Gastroesophageal sphincter (tissue), 4 donors: ENCODE data around the gene HCRTR1. TPM values are rescaled to one million over a fixed set of nuclear protein-coding genes. Genes with fewer than 3 reads are reported as not detected.

Experiments used
- ATAC-seq: fragments of 150-250 bp; one replicate; pipeline ENCODE4 v1.9.1; 2016; ENCODE audit warnings: mild to moderate bottlenecking, moderate library complexity
- H3K27ac ChIP-seq, 4 donors: fragments of 200-600 bp; sonication (generic) in 3 of 4; 1 replicate in 3 of 4; 2 replicates in 1 of 4; pipeline ENCODE4 v1.5.1; 2016 to 2019
- H3K27me3 ChIP-seq: fragments of 200-600 bp; sonication (generic); one replicate; pipeline ENCODE4 v1.5.1; 2019
- H3K36me3 ChIP-seq, 2 donors: fragments of 200-600 bp; sonication (generic); one replicate each; pipeline ENCODE4 v1.5.1; 2019; ENCODE audit warnings: control low read depth in 1 of 2
- H3K4me1 ChIP-seq, 3 donors: fragments of 200-600 bp; sonication (generic); 1 replicate in 2 of 3; 2 replicates in 1 of 3; pipeline ENCODE4 v1.5.1; 2016 to 2019; ENCODE audit warnings: control low read depth in 2 of 3
- H3K4me3 ChIP-seq, 2 donors: fragments of 200-600 bp; sonication (generic); one replicate each; pipeline ENCODE4 v1.5.1; 2019; ENCODE audit warnings: mild to moderate bottlenecking in 1 of 2, moderate library complexity in 1 of 2
- H3K9me3 ChIP-seq, 3 donors: fragments of 200-600 bp; sonication (generic); one replicate each; pipeline ENCODE4 v1.5.1; 2017 to 2019; ENCODE audit warnings: control low read depth in 2 of 3
- CTCF ChIP-seq, 4 experiments: fragments of 200-600 bp in 2 of 4; fragments of 450-650 bp in 2 of 4; sonication (generic) in 1 of 4; IDR thresholded peaks; one replicate each; pipeline ENCODE4 v1.5.1; 2017 to 2019; ENCODE audit warnings: antibody characterized with exemption in 4 of 4, mild to moderate bottlenecking in 2 of 4, moderate library complexity in 2 of 4
- EP300 ChIP-seq: sonication (generic); formaldehyde crosslinking; IDR thresholded peaks from one replicate; pipeline ENCODE4 v1.6.1; 2017; ENCODE audit warnings: antibody characterized with exemption, mild to moderate bottlenecking
- POLR2A ChIP-seq, 2 donors: fragments of 450-650 bp; IDR thresholded peaks; one replicate each; pipeline ENCODE4 v1.6.1; 2017; ENCODE audit warnings: antibody characterized with exemption in 2 of 2, mild to moderate bottlenecking in 2 of 2, moderate library complexity in 1 of 2
- POLR2AphosphoS5 ChIP-seq: sonication (generic); formaldehyde crosslinking; IDR thresholded peaks from one replicate; pipeline ENCODE4 v1.6.1; 2017; ENCODE audit warnings: antibody characterized with exemption
- WGBS, 2 donors: methylation state at CpG; one replicate each; pipeline ENCODE4 v1.1.5; 2018; ENCODE audit warnings: low coverage in 1 of 2; 5-methylcytosine and 5-hydroxymethylcytosine counted together
- total RNA-seq, 4 donors: library from RNA; depleted of rRNA; stranded (reverse); fragments of >200 nt; gene quantifications; one replicate each; pipeline ENCODE4 v1.1.0, GENCODE V29; 2016

Gene HCRTR1
- total RNA-seq, 4 donors from 2014 or later = 0.23 to 0.82 (median 0.67) TPM; not detected in 1

DNA sequence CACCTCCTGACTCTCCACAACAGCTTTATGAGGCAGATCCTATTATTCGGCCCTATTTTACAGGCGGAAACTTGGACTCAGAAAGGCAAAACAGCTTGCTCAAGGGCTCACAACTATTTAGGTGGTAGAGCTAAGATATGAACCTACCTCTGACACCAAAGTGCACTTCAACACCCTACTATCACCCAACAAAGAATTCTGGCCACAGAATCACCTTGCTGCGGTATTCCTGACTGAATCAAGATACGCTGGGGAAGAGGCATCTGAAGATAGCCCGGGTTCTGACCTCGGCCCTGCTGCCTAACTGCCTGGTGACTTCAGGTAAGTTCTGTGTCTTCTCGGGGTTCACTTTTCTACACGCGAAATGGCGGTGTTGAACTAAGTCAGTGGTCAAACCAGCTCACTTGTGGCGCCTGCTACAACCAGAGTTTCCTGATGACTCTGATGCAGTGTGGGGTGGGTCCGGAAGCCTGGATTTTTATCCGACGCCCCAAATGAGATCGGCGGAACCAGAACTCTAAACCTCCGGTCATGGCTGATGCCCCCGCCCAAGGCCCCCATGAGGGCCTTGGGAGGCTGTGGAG is 26.6 kb downstream of the HCRTR1 start:
- no peak for ATAC-seq
- 0 to 19% methylated on average over 6 to 8 of the region's 18 CpGs for WGBS, 2 donors

GRCh38 chr1:31644560-31645273 is 27.2 kb downstream of the HCRTR1 start, which contains the start of gene PEF1:
TSS of gene PEF1 (minus strand) at chr1:31644876. CDS start at chr1:31644864, 12 bp downstream.
- Histone ChIP-seq H3K4me3 (peak within 1 kb of the TSS; percentile 88 to 96), H3K9me3 (no peaks in the 10 kb centered on the region), H3K4me1 (peaks cover 6 to 54% (median 11%) of the 10 kb centered on the region in 3 donors), H3K27ac (peak within 1 kb of the TSS; percentile 92 to 99 (median 94)), H3K36me3 (no peaks in the 10 kb centered on the region), H3K27me3 (no peaks in the 10 kb centered on the region)
- TF ChIP-seq CTCF (IDR thresholded peaks at IDR 0.05) (peak in 1 of 4 experiments; percentile 9), EP300 (no peak), POLR2AphosphoS5 (peak; percentile 83), POLR2A (IDR thresholded peaks at IDR 0.05) (peak; percentile 61 to 68)
- 0 to 4% methylated on average over 9 to 26 of the region's 56 CpGs for WGBS, 2 donors
- peak; percentile 97 for ATAC-seq

More for the DNA sequence above, 26.6 kb downstream of the HCRTR1 start:
- TF ChIP-seq POLR2A (IDR thresholded peaks at IDR 0.05) (no peak), EP300 (no peak), POLR2AphosphoS5 (no peak), CTCF (IDR thresholded peaks at IDR 0.05) (no peak)
- Histone ChIP-seq H3K27ac (peak overlapping the region; percentile 92 to 99 (median 94)), H3K9me3 (no peaks in the 10 kb centered on the region), H3K4me1 (peaks cover 6 to 61% (median 11%) of the 10 kb centered on the region in 3 donors), H3K27me3 (no peaks in the 10 kb centered on the region), H3K36me3 (peaks cover 0 to 6% of the 10 kb centered on the region in 2 donors), H3K4me3 (peak overlapping the region; percentile 88 to 96)

- peaks cover 6 to 49% (median 11%) of the 10 kb centered on the region in 3 donors for H3K4me1 ChIP-seq
Observed at GRCh38 chr1:31645274-31645568, 27.7 kb downstream of the HCRTR1 start.

DNA sequence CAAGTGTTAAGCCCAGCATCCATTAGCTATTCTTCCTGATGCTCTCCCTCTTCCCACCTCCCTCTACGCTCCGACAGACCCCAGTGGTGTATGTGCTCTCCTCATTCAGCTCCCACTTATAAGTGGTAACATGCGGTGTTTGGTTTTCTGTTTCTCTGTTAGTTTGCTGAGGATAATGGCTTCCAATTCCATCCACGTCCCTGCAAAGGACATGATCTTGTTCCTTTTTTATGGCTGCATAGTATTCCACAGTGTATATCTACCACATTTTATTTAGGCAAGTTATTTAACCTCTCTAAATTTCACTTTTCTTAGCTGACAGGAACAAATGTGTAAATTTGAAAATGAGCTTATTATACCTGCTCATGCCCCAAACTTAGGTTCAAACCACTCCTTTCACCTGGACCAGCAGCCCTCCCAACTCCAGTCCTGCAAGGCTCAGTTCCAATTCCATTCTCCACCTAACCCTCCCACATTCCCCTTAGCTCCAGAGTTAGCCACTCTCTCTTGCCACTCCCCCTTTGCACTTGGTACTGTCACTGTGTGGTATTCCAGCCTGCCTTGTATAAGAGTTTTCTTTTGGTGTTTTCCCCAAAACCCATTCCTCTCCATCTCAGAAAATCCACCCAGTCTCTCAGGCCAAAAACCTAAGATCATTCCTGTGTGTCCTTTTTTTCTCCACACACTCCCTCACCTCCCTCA is 28.9 kb downstream of the HCRTR1 start:
- no peaks in the 10 kb centered on the region for H3K36me3 ChIP-seq
- H3K9me3 ChIP-seq = no peaks in the 10 kb centered on the region
- H3K27me3 ChIP-seq = no peaks in the 10 kb centered on the region
- H3K4me3 ChIP-seq = no peak overlapping the region
- no peak for ATAC-seq
- H3K4me1 ChIP-seq = peaks cover 6 to 49% (median 11%) of the 10 kb centered on the region in 3 donors
- 94 to 98% methylated on average over 4 of the region's 4 CpGs for WGBS, 2 donors
- H3K27ac ChIP-seq = no peak overlapping the region
- TF ChIP-seq POLR2AphosphoS5 (no peak), POLR2A (IDR thresholded peaks at IDR 0.05) (no peak), EP300 (no peak), CTCF (IDR thresholded peaks at IDR 0.05) (no peak)

More at GRCh38 chr1:31645274-31645568, 27.7 kb downstream of the HCRTR1 start:
- H3K4me3 ChIP-seq = peak overlapping the region; percentile 88 to 96
- WGBS, 2 donors = 0% methylated on average over 1 to 10 of the region's 11 CpGs
- no peaks in the 10 kb centered on the region for H3K36me3 ChIP-seq
- TF ChIP-seq POLR2AphosphoS5 (peak; percentile 45), EP300 (no peak)
- H3K27ac ChIP-seq = peak overlapping the region; percentile 92 to 99 (median 94)
- no peaks in the 10 kb centered on the region for H3K9me3 ChIP-seq
- ATAC-seq = no peak
- H3K27me3 ChIP-seq = no peaks in the 10 kb centered on the region

GRCh38 chr1:31647106-31647505 is 29.6 kb downstream of the HCRTR1 start:
- Histone ChIP-seq H3K27ac (peak overlapping the region in 1 of 4 donors; percentile 3), H3K36me3 (peaks cover 0 to 6% of the 10 kb centered on the region in 2 donors), H3K27me3 (no peaks in the 10 kb centered on the region), H3K9me3 (no peaks in the 10 kb centered on the region), H3K4me3 (no peak overlapping the region), H3K4me1 (peaks cover 6 to 48% (median 11%) of the 10 kb centered on the region in 3 donors)
- TF ChIP-seq CTCF (IDR thresholded peaks at IDR 0.05) (no peak), POLR2A (IDR thresholded peaks at IDR 0.05) (no peak), EP300 (no peak), POLR2AphosphoS5 (no peak)
- no peak for ATAC-seq
- WGBS, 2 donors = 31 to 50% methylated on average over 2 of the region's 2 CpGs
